Germinal center (tissue), 1 donor: Measurements from ENCODE around the gene TMEM176A.

Experiments used
- DNase-seq: peaks from one replicate; pipeline ENCODE4 v3.0.0; 2012; ENCODE audit warnings: mixed read lengths, low spot score

The TMEM176A gene

DNA sequence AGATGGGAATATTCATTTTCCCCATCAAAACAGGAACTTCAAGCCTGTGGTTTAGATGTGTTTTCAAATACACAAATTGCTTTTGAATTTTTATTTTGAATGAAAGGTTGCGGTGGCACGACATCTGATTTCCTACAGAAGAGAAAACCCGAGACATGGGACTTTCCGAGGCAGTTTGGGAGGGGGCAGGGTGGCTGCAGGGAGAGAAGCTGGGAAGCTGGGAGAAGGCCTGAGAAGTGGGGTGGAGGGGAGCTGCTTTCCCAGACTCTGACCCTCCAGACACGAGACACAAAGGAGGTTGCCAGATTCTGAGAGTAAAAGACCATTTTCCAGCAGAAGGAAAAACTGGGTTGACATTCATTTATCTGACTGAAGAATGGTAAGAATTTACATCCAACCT, 19.6 kb downstream of the TMEM176A start:
- DNase-seq: no peak

GRCh38 chr7:150820578-150821198, 20.1 kb downstream of the TMEM176A start:
- DNase-seq: no peak

- DNase-seq: no peak
Measured at GRCh38 chr7:150823043-150823442, 22.5 kb downstream of the TMEM176A start.

DNA sequence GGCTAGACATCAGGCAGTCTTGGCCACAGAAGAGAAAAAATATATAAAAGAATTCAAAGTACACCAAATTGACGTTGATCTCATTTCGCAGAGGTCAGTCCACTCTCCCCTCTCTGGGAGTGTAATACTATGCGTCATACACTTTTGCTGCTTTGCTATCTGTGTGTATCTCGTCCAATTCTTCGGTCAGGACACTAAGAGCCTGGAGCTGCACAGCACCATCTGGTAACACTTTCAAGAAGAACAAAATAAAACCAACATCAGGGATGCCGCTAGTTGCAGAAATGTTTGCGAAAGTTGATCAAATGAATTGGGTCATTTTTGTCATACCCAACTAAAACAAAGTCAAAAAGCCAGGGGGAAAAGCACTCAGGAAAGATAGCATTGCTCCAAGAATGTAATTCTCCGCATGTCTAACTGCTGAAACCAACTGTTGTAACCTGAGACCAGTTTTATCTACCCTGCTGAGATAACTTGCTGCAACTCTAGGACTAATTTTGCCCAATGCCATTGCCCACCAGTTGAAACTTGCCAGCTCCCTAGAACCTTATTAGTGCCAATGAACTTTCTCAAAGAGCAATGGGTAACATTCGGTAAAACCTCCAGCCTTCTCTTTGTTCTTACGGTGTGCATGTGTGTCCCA, 23.0 kb downstream of the TMEM176A start:
- no peak for DNase-seq

GRCh38 chr7:150824379-150825177, 24.0 kb downstream of the TMEM176A start:
- DNase-seq: no peak

DNA sequence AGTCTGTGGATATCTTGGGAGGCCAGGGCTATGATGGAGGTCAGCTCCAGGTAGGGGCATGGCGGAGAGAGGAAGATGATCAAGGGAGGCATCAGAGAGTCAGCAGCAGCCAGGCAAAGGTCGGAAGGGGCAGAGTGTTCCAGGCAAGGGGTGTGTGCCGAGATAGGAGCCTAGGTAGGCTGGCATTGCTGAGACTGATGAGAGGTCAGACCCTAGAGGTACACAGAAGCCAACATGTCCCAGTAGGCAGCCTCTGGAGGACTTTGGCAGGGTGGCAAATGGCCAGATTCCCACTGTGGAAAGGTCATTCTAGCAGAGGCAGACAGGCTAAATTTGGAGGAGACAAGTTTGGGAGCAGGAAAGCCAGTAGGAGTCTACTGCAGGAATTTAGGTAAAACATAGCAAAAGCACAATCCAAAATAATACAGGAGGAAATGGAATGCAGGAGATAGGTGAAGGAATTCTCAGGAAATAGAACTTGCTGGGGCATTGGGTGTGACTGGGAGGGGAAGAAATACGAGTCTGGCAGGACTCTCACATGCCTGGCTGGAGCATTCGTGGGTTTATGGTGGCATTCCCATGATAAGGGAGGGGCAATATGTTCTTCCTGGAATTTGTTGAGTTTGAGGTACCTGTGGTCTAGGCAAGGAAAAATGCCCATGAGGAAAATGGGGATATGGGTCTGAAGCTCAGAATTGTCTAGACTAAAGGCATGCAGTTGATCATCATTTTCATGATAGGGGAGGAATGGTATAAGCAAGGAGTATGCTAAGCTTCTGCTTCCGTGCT, 25.7 kb downstream of the TMEM176A start:
- DNase-seq: no peak

DNA sequence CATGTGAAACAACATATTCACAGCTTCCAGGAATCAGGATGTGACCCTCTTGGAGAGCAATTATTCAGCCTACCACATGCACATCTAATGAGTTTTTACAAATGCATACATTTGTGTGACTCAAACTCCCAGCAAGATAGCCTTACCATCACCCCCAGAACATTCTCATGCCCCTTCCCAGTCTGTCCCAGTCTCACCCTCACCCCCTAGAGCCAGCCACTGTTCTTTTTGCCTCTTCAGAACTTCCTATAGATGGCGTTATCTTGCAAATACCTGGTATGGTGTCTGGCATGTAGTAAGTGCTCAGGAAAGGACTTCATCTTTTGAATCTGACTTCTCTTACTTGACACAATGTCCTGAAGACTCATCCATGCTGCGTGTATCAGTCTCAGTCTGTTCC, 27.8 kb downstream of the TMEM176A start:
- DNase-seq: no peak

- DNase-seq: no peak
Measured at GRCh38 chr7:150829426-150829825, 28.9 kb downstream of the TMEM176A start.

- no peak for DNase-seq
Measured at GRCh38 chr7:150830937-150831336, 30.4 kb downstream of the TMEM176A start.

DNA sequence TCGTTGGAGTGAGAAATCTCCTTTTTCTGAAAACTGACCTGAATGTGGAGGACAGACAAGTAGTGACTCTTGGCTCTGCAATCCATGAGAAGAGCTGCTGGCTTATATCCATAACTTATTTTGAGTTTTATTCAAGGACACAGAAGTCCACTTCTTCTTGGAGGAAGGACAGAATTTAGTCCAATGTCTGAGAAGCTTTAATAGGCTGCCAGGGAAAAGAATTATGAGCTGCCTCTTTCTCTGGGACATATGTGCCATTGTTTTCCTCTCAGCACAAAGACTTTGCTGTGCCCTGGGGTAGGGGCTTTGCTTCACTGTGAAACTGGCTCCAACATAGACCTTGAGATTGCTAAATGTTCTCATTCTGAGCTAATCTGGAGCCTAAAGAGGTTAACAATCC, 31.3 kb downstream of the TMEM176A start:
- DNase-seq: no peak

- no peak for DNase-seq
Measured at GRCh38 chr7:150835019-150835418, 34.5 kb downstream of the TMEM176A start.

GRCh38 chr7:150835702-150836280, 35.2 kb downstream of the TMEM176A start:
- no peak for DNase-seq

GRCh38 chr7:150838965-150839650, 38.5 kb downstream of the TMEM176A start:
- no peak for DNase-seq

GRCh38 chr7:150842018-150842417, 41.4 kb downstream of the TMEM176A start:
- DNase-seq: no peak

DNA sequence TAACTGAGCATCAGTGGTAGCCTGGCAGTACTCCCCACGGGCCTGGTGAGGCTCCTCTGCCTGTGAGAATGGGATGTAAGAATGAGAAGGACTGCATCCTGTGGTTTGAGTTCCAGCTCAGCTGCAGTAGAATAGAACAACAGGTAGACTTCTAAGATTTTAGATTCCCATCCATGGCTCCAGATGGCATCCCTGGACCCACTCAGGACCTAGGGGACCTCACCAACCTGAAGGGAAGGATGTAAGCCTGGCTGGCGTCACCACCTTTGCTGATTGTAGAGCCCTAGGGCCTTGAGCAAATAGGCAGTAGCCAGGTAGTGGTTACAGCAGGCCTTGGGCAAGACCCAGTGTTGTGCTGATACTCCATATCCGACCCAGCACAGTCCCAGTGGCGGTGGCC, 42.1 kb downstream of the TMEM176A start:
- DNase-seq: no peak

DNA sequence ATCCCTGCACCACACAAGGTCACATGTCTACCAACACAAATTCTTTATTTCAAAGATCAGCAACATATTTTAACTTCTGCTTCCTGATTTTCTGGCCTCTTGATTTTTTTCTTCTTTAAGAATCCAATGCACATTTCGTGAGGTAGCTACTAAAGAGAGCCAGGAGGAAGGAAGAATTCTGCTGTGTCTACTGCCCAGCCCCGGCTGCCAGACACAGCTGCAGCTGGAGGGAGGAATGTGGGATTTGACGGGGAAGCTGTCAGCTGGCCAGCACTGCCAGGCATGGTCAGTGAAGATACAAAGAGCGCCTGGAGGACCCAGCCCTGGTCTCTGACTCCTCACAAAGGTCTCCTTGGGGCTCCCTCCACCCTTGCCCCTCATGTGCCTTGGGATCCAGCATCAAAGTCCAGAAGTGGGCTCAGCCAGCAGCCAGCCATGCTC, 44.9 kb downstream of the TMEM176A start:
- no peak for DNase-seq

DNA sequence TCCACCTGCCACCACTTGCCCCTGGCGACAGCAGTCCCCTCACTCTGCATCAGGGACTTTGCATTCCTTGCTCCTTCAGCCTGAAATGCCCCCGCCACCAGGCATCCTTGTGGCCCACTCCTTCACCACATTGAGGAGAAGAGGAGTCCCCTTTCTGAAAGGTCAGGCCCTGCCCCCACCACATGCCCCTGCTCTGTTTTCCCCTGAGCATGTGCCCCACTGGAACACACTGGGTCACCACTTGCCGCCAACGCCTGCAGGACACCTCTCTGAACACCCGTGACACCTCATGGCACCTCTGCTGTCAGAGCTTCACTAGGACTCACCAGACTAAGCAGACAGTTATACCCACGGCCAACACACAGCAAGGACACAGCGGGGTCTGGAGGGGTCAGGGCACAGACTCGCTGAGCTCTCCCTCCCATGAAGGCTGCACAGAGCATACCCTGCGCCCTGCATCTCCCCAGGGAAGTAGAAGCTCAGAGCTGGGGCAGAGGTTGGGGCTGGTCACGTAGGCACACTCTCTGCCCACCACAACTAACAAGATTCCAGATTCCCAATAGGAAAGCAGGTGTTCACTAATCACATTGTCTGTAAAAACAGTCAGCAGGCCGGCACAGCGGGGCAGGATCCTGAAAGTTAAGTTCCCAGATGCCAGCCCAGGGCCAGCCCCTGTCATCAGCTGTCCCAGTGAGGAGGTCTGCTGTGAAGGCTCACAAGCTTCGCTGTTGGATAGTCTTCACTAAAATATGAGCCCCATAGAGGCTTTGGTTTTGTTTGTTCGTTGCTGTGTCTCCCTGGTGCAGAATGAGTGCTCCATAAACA, 45.9 kb downstream of the TMEM176A start:
- DNase-seq: no peak

GRCh38 chr7:150847536-150847935, 47.0 kb downstream of the TMEM176A start:
- DNase-seq: no peak

DNA sequence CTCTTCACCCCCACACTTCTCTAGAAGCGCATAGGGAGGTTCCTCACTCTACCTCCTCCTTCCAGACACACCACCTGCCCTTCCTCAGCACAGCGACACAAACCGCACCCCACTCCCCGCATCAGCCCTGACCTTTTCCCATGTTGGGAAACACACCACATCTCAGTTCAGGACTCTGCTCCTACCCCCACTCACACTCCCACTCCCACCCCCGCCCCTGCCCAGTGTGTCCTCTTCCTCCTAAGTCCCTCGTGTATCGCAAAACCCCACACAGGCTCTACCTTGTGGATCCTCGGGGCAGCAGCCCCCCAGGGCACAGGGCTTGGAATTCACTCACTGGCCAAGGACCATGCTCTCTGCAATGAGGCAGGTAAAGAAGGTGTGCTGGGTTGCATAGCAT, 47.5 kb downstream of the TMEM176A start:
- DNase-seq: no peak

- no peak for DNase-seq
Measured at GRCh38 chr7:150848561-150849115, 48.1 kb downstream of the TMEM176A start.
